HG03521 (cell line): ENCODE results near the gene TRIM8.

ENCODE experiments used
- ATAC-seq: cut with Tn5 transposase; IDR thresholded peaks from one replicate; pipeline ENCODE4 v1.9.1; 2021; ENCODE audit warnings: mild to moderate bottlenecking, moderate library complexity; ENCODE audit not compliant: unreplicated experiment

Gene TRIM8

GRCh38 chr10:102615361-102615760 is 28.9 kb upstream of the TRIM8 start:
- no peak for ATAC-seq

- ATAC-seq: no peak
These were observed 28.1 kb upstream of the TRIM8 start for GRCh38 chr10:102616066-102616770.

GRCh38 chr10:102617041-102617440 is 27.2 kb upstream of the TRIM8 start:
- ATAC-seq: no peak

GRCh38 chr10:102617816-102618215 is 26.5 kb upstream of the TRIM8 start:
- no peak for ATAC-seq

- no peak for ATAC-seq
These were observed 24.8 kb upstream of the TRIM8 start for GRCh38 chr10:102619281-102619981.

- no peak for ATAC-seq
These were observed 24.1 kb upstream of the TRIM8 start for GRCh38 chr10:102620138-102620590.

GRCh38 chr10:102620591-102621442 is 23.5 kb upstream of the TRIM8 start:
- no peak for ATAC-seq

- no peak for ATAC-seq
These were observed 22.6 kb upstream of the TRIM8 start for GRCh38 chr10:102621443-102622325.

- ATAC-seq: no peak
These were observed 20.2 kb upstream of the TRIM8 start for GRCh38 chr10:102624094-102624493.

- ATAC-seq: no peak
These were observed 19.3 kb upstream of the TRIM8 start for GRCh38 chr10:102624751-102625645.

- no peak for ATAC-seq
These were observed 18.1 kb upstream of the TRIM8 start for GRCh38 chr10:102626026-102626685.

GRCh38 chr10:102627291-102627735 is 17.0 kb upstream of the TRIM8 start:
- ATAC-seq: no peak

GRCh38 chr10:102627736-102628293 is 16.5 kb upstream of the TRIM8 start:
- ATAC-seq: no peak

GRCh38 chr10:102628451-102628911 is 15.8 kb upstream of the TRIM8 start:
- no peak for ATAC-seq

GRCh38 chr10:102629661-102630614 is 14.3 kb upstream of the TRIM8 start:
- no peak for ATAC-seq

GRCh38 chr10:102630663-102631062 is 13.6 kb upstream of the TRIM8 start:
- no peak for ATAC-seq
